ENCODE results near the gene SLC9A9. TPM values are rescaled to one million over a fixed set of nuclear protein-coding genes. Genes with fewer than 3 reads are reported as not detected.

The SLC9A9 gene
- total RNA-seq, 1 donor from 2014 or later, result 0.22 TPM

DNA sequence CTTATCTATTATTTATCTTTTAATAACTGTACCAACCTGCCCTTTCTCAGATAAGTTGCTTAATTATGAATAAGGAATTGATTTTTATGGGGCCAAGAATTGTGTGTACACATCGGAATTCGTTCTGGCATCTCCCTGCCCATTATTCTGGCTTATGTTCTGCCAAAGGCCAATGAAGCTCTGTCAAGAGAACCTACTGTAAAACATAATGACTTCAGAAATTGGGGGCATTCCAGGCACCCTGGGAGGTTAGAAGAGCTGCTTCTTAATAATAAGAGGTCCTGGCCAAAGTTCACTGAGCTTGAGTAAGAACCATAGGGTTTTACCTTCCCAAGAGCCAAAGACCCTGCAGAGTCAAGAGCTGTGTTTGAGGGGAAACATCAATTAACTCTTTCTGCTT lies 261.7 kb downstream of the SLC9A9 start:
- no peaks in the 10 kb centered on the region for H3K9me3 Mint-ChIP-seq
- H3K27me3 Mint-ChIP-seq (ENCODE audit: insufficient read depth, low read depth), result peaks cover 7% of the 10 kb centered on the region

DNA sequence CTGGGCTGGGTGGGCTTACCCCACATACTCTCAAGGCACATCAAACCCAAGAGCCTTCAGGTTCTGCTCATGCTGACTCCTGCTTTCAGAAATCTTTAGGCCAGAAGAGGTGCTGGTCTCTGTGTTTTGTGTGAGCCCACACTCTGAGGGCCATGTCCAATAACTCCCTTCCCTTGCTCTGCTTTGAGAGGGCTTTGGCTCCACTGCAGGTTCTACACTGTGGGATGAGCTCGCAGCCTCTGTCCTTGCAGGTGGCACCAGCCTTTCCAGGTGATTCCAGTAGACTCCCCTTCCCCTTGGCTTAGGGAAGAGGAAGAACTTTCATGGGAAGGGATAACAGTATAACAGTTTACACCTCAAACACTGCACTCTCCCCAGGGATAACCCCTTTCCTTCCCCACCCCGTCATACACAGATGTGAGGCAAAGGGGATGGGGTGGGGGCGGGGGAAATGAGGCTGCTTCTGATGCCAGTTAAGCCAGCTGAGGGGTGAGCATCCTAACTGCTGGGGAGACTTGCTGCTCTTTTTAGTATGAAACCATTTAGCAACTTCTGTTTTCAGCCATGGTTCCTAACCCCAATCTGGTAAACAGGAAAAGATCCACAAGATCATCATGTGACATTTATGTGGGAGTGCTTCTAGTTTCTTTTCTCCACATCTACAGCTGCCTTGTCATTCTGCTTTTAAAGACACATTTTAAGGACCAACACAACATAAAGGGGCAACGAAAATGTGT lies 262.4 kb downstream of the SLC9A9 start:
- Mint-ChIP-seq H3K4me3 (no peak overlapping the region), H3K36me3 (no peaks in the 10 kb centered on the region), H3K27ac (no peak overlapping the region), H3K9me3 (no peaks in the 10 kb centered on the region), H3K27me3 (ENCODE audit: insufficient read depth, low read depth) (peaks cover 7% of the 10 kb centered on the region), H3K4me1 (peaks cover 22% of the 10 kb centered on the region)
- no peak for DNase-seq (ENCODE audit: low spot score)
- Histone ChIP-seq H3K79me2 (ENCODE audit: low read depth) (no peaks in the 10 kb centered on the region), H3K9me3 (ENCODE audit: low read depth) (no peaks in the 10 kb centered on the region), H3K27me3 (no peaks in the 10 kb centered on the region), H3K4me1 (peaks cover 22% of the 10 kb centered on the region), H3K4me2 (no peak overlapping the region), H3K9ac (no peak overlapping the region), H4K20me1 (ENCODE audit: low read depth) (no peaks in the 10 kb centered on the region), H3K27ac (no peak overlapping the region), H3K36me3 (no peaks in the 10 kb centered on the region), H3F3A (ENCODE audit: low read depth) (no peaks in the 10 kb centered on the region), H2AFZ (replicated peaks) (no peak overlapping the region), H3K4me3 (no peak overlapping the region)
- TF ChIP-seq EZH2phosphoT487 (IDR thresholded peaks at IDR 0.05) (no peak), EZH2 (IDR thresholded peaks at IDR 0.05) (no peak), CTCF (IDR thresholded peaks at IDR 0.05) (no peak)

More for the DNA sequence above, 261.7 kb downstream of the SLC9A9 start:
- Histone ChIP-seq H3K9ac (no peak overlapping the region), H4K20me1 (ENCODE audit: low read depth) (no peaks in the 10 kb centered on the region), H3K4me1 (peaks cover 26% of the 10 kb centered on the region), H3K36me3 (no peaks in the 10 kb centered on the region), H2AFZ (replicated peaks) (no peak overlapping the region), H3K4me2 (no peak overlapping the region), H3K79me2 (ENCODE audit: low read depth) (no peaks in the 10 kb centered on the region), H3F3A (ENCODE audit: low read depth) (no peaks in the 10 kb centered on the region), H3K27ac (no peak overlapping the region), H3K27me3 (no peaks in the 10 kb centered on the region), H3K9me3 (ENCODE audit: low read depth) (no peaks in the 10 kb centered on the region), H3K4me3 (no peak overlapping the region)
- Mint-ChIP-seq H3K4me3 (peak overlapping the region; percentile 7), H3K27ac (no peak overlapping the region), H3K36me3 (no peaks in the 10 kb centered on the region), H3K4me1 (peaks cover 25% of the 10 kb centered on the region)
- peak; percentile 20 for DNase-seq (ENCODE audit: low spot score)
- TF ChIP-seq EZH2 (IDR thresholded peaks at IDR 0.05) (no peak), EZH2phosphoT487 (IDR thresholded peaks at IDR 0.05) (no peak), CTCF (IDR thresholded peaks at IDR 0.05) (no peak)

- no peaks in the 10 kb centered on the region for H3K27me3 ChIP-seq
- Mint-ChIP-seq H3K27ac (no peak overlapping the region), H3K9me3 (no peaks in the 10 kb centered on the region), H3K36me3 (no peaks in the 10 kb centered on the region), H3K4me1 (peaks cover 21% of the 10 kb centered on the region), H3K4me3 (no peak overlapping the region), H3K27me3 (ENCODE audit: insufficient read depth, low read depth) (peaks cover 3% of the 10 kb centered on the region)
- H3K9ac ChIP-seq, result no peak overlapping the region
- H3K36me3 ChIP-seq, result no peaks in the 10 kb centered on the region
- DNase-seq (ENCODE audit: low spot score), result no peak
- no peaks in the 10 kb centered on the region for H3K9me3 ChIP-seq (ENCODE audit: low read depth)
- no peaks in the 10 kb centered on the region for H3K79me2 ChIP-seq (ENCODE audit: low read depth)
- H4K20me1 ChIP-seq (ENCODE audit: low read depth), result no peaks in the 10 kb centered on the region
- no peak overlapping the region for H3K4me3 ChIP-seq
- no peak overlapping the region for H3K4me2 ChIP-seq
- TF ChIP-seq EZH2 (IDR thresholded peaks at IDR 0.05) (no peak), CTCF (IDR thresholded peaks at IDR 0.05) (no peak), EZH2phosphoT487 (IDR thresholded peaks at IDR 0.05) (no peak)
- H3K4me1 ChIP-seq, result peaks cover 28% of the 10 kb centered on the region
- no peak overlapping the region for H3K27ac ChIP-seq
- H3F3A ChIP-seq (ENCODE audit: low read depth), result peaks cover 6% of the 10 kb centered on the region
- no peak overlapping the region for H2AFZ ChIP-seq (replicated peaks)
Measured at GRCh38 chr3:143584474-143584873, 263.8 kb downstream of the SLC9A9 start.

Data from neural progenitor cell (in vitro differentiated cells).